Mesendoderm (in vitro differentiated cells): ENCODE results near the gene POLR1A.

Experiments used
- DNase-seq: peaks from one replicate; pipeline ENCODE4 v3.0.0; 2013
- H2AK5ac ChIP-seq: 2 replicates; pipeline ENCODE4 v1.6.1; 2013; ENCODE audit warnings: low read length, inconsistent platforms
- H2BK120ac ChIP-seq: 2 replicates; pipeline ENCODE4 v1.6.1; 2013; ENCODE audit warnings: low read depth, mild to moderate bottlenecking, low read length, moderate library complexity, mixed read lengths
- H2BK15ac ChIP-seq: replicated peaks from 2 replicates; pipeline ENCODE4 v1.6.1; 2013; ENCODE audit warnings: low read depth, mild to moderate bottlenecking, moderate library complexity
- H2BK5ac ChIP-seq: 2 replicates; pipeline ENCODE4 v1.6.1; 2013; ENCODE audit warnings: low read length, inconsistent platforms
- H3K18ac ChIP-seq: 2 replicates; pipeline ENCODE4 v1.6.1; 2013; ENCODE audit warnings: mild to moderate bottlenecking, low read length, mixed read lengths
- H3K23ac ChIP-seq: one replicate; pipeline ENCODE4 v1.6.1; 2013; ENCODE audit warnings: low read length
- H3K27ac ChIP-seq: 2 replicates; pipeline ENCODE4 v1.5.1; 2013; ENCODE audit warnings: low read depth, mild to moderate bottlenecking, inconsistent platforms, low read length, moderate library complexity
- H3K27me3 ChIP-seq: 2 replicates; pipeline ENCODE4 v1.6.1; 2013; ENCODE audit warnings: low read length, control low read depth, mild to moderate bottlenecking, inconsistent platforms; ENCODE audit not compliant: insufficient read depth, poor library complexity
- H3K36me3 ChIP-seq: 2 replicates; pipeline ENCODE4 v1.6.1; 2013; ENCODE audit warnings: low read length, inconsistent platforms; ENCODE audit not compliant: control insufficient read depth, insufficient read depth
- H3K4ac ChIP-seq: one replicate; pipeline ENCODE4 v1.6.1; 2013; ENCODE audit warnings: low read depth, mild to moderate bottlenecking, low read length, moderate library complexity
- H3K4me1 ChIP-seq: 2 replicates; pipeline ENCODE4 v1.6.1; 2013; ENCODE audit warnings: low read depth, low read length, inconsistent platforms; ENCODE audit not compliant: control insufficient read depth
- H3K4me2 ChIP-seq: 2 replicates; pipeline ENCODE4 v1.6.1; 2013; ENCODE audit warnings: low read length
- H3K4me3 ChIP-seq: 2 replicates; pipeline ENCODE4 v1.5.1; 2013; ENCODE audit warnings: mild to moderate bottlenecking, low read length
- H3K56ac ChIP-seq: one replicate; pipeline ENCODE4 v1.6.1; 2013; ENCODE audit warnings: low read length
- H3K79me1 ChIP-seq: 2 replicates; pipeline ENCODE4 v1.6.1; 2013; ENCODE audit warnings: low read length, inconsistent platforms
- H3K79me2 ChIP-seq: 2 replicates; pipeline ENCODE4 v1.6.1; 2013; ENCODE audit warnings: mild to moderate bottlenecking, low read length; ENCODE audit not compliant: control insufficient read depth, insufficient read depth
- H3K9ac ChIP-seq: 2 replicates; pipeline ENCODE4 v1.6.1; 2013; ENCODE audit warnings: low read length, inconsistent platforms
- H4K5ac ChIP-seq: one replicate; pipeline ENCODE4 v1.6.1; 2013; ENCODE audit warnings: low read length
- H4K8ac ChIP-seq: one replicate; pipeline ENCODE4 v1.6.1; 2013; ENCODE audit warnings: low read depth, mild to moderate bottlenecking, control low read depth, low read length, moderate library complexity
- WGBS: extraction: QIAGEN DNeasy Blood & Tissue Kit; methylation state at CpG from one replicate; pipeline ENCODE4 v1.1.7; 2013; ENCODE audit warnings: low lambda C conversion rate, missing lambda C conversion rate; ENCODE audit not compliant: insufficient coverage; ENCODE audit errors: extremely low coverage; 5-methylcytosine and 5-hydroxymethylcytosine counted together

POLR1A gene

DNA sequence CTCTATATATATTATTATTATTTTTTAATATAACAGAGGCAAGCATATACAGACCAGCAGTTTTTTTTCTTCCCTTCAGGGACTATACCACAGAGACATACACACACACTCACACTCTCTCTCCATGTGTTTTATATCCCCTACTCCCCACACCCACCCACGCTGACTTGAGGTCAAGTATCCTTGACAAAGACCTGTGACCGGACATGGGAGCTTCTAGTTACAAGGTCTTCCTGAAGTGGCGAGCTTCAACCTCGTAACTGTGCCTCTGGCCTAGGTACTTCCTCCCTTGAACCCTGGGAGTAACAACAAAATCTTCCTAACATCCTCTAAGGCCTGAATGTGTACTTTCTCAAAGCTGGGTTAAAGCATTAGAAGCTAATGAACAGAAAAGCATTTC, 52.5 kb downstream of the POLR1A start:
- H3K4ac ChIP-seq = no peak overlapping the region
- H3K4me2 ChIP-seq = no peak overlapping the region
- no CpG with 5 or more reads among the region's 4 CpGs for WGBS
- H3K18ac ChIP-seq = no peak overlapping the region
- no peaks in the 10 kb centered on the region for H3K27me3 ChIP-seq
- H3K36me3 ChIP-seq = peaks cover 25% of the 10 kb centered on the region
- H3K4me3 ChIP-seq = no peak overlapping the region
- no peak overlapping the region for H2BK5ac ChIP-seq
- H3K23ac ChIP-seq = no peak overlapping the region
- no peak overlapping the region for H2AK5ac ChIP-seq
- H2BK120ac ChIP-seq = no peak overlapping the region
- H3K79me1 ChIP-seq = no peaks in the 10 kb centered on the region
- no peaks in the 10 kb centered on the region for H3K4me1 ChIP-seq
- no peak overlapping the region for H3K56ac ChIP-seq
- H3K79me2 ChIP-seq = no peaks in the 10 kb centered on the region
- H2BK15ac ChIP-seq = no peak overlapping the region
- H4K5ac ChIP-seq = no peak overlapping the region
- no peak overlapping the region for H3K27ac ChIP-seq
- H3K9ac ChIP-seq = no peak overlapping the region
- no peak for DNase-seq
- no peak overlapping the region for H4K8ac ChIP-seq

DNA sequence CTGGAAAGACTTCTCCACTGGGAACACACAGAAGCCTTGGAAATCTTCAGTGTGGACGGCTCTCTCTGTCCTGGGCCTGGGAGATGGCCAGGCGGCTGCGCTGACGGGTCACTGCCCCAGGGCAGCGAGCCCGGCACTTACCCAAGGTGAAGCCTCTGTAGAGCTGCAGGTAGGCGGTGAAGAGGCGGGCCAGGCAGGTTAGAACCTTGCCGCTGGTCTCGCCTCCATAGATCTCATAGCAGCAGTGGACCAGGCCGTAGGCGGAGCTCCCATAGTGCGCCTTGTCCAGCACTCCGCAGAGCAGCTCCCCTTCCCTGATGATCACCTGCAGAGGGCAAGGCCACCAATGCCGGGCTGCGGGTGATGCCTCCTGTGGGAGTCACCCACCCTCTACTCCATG, 53.0 kb downstream of the POLR1A start:
- Histone ChIP-seq H3K4ac (no peak overlapping the region), H3K18ac (no peak overlapping the region), H2BK5ac (no peak overlapping the region), H3K4me3 (no peak overlapping the region), H3K79me2 (no peaks in the 10 kb centered on the region), H3K4me2 (no peak overlapping the region), H3K27me3 (no peaks in the 10 kb centered on the region), H3K4me1 (no peaks in the 10 kb centered on the region), H4K5ac (no peak overlapping the region), H2BK15ac (no peak overlapping the region), H2BK120ac (no peak overlapping the region), H2AK5ac (no peak overlapping the region), H3K36me3 (peaks cover 27% of the 10 kb centered on the region), H3K56ac (no peak overlapping the region), H3K27ac (no peak overlapping the region), H3K79me1 (no peaks in the 10 kb centered on the region), H3K9ac (no peak overlapping the region), H3K23ac (no peak overlapping the region), H4K8ac (no peak overlapping the region)
- DNase-seq = no peak
- no CpG with 5 or more reads among the region's 16 CpGs for WGBS

- Histone ChIP-seq H3K79me2 (no peaks in the 10 kb centered on the region), H3K4me3 (no peak overlapping the region), H3K4me2 (no peak overlapping the region), H3K27ac (no peak overlapping the region), H3K4ac (no peak overlapping the region), H3K18ac (no peak overlapping the region), H3K4me1 (no peaks in the 10 kb centered on the region), H2BK120ac (no peak overlapping the region), H3K36me3 (peaks cover 27% of the 10 kb centered on the region), H3K56ac (no peak overlapping the region), H2BK5ac (no peak overlapping the region), H3K79me1 (no peaks in the 10 kb centered on the region), H4K8ac (no peak overlapping the region), H3K9ac (no peak overlapping the region), H3K23ac (no peak overlapping the region), H4K5ac (no peak overlapping the region), H3K27me3 (no peaks in the 10 kb centered on the region), H2AK5ac (no peak overlapping the region), H2BK15ac (no peak overlapping the region)
- no CpG with 5 or more reads among the region's 6 CpGs for WGBS
- no peak for DNase-seq
Measured at GRCh38 chr2:86052265-86052664, 53.4 kb downstream of the POLR1A start.

- H3K23ac ChIP-seq = no peak overlapping the region
- no peak overlapping the region for H4K8ac ChIP-seq
- H4K5ac ChIP-seq = no peak overlapping the region
- H3K27ac ChIP-seq = no peak overlapping the region
- no peak overlapping the region for H3K18ac ChIP-seq
- H2AK5ac ChIP-seq = no peak overlapping the region
- H3K79me1 ChIP-seq = no peaks in the 10 kb centered on the region
- no peak overlapping the region for H3K4me3 ChIP-seq
- no CpG with 5 or more reads among the region's 5 CpGs for WGBS
- H3K56ac ChIP-seq = no peak overlapping the region
- no peak overlapping the region for H2BK120ac ChIP-seq
- no peaks in the 10 kb centered on the region for H3K79me2 ChIP-seq
- no peak overlapping the region for H2BK5ac ChIP-seq
- no peak overlapping the region for H3K4me2 ChIP-seq
- H3K4ac ChIP-seq = no peak overlapping the region
- H3K27me3 ChIP-seq = no peaks in the 10 kb centered on the region
- H2BK15ac ChIP-seq = no peak overlapping the region
- DNase-seq = no peak
- no peak overlapping the region for H3K9ac ChIP-seq
- H3K4me1 ChIP-seq = no peaks in the 10 kb centered on the region
- peaks cover 28% of the 10 kb centered on the region for H3K36me3 ChIP-seq
Measured at GRCh38 chr2:86050301-86050700, 55.4 kb downstream of the POLR1A start.

DNA sequence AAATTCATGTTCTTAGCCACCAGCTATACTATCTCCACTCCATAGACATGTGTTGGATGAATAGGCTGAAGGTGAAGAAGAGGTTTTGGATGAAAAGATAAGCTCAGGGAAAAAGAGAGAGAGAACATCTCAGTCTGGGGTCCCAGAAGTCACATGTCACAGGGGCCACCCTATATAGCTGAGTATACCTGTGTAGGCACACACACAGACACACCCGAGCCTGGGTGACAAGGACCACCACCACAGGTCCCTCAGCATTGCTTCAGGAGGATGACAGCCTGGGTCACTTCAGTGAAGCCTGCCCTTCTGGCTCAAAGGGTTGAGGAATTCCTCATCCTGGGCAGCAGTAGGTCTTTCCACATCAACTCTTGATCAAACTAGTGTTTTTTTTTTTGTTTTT, 56.2 kb downstream of the POLR1A start:
- no peak overlapping the region for H3K18ac ChIP-seq
- no peak overlapping the region for H3K4me2 ChIP-seq
- H3K4me1 ChIP-seq = no peaks in the 10 kb centered on the region
- no peak overlapping the region for H2BK120ac ChIP-seq
- no peaks in the 10 kb centered on the region for H3K79me1 ChIP-seq
- H3K4ac ChIP-seq = no peak overlapping the region
- H4K8ac ChIP-seq = no peak overlapping the region
- no peak overlapping the region for H2BK15ac ChIP-seq
- no peak overlapping the region for H3K4me3 ChIP-seq
- H3K23ac ChIP-seq = no peak overlapping the region
- no peak overlapping the region for H3K27ac ChIP-seq
- no peak overlapping the region for H2AK5ac ChIP-seq
- no peak overlapping the region for H3K9ac ChIP-seq
- H3K27me3 ChIP-seq = no peaks in the 10 kb centered on the region
- no peak overlapping the region for H4K5ac ChIP-seq
- no peak overlapping the region for H2BK5ac ChIP-seq
- DNase-seq = no peak
- no peaks in the 10 kb centered on the region for H3K79me2 ChIP-seq
- peaks cover 29% of the 10 kb centered on the region for H3K36me3 ChIP-seq
- no peak overlapping the region for H3K56ac ChIP-seq
- WGBS = no CpG with 5 or more reads among the region's 1 CpG

GRCh38 chr2:86048888-86049287, 56.8 kb downstream of the POLR1A start:
- no CpG with 5 or more reads among the region's 11 CpGs for WGBS
- Histone ChIP-seq H3K79me1 (no peaks in the 10 kb centered on the region), H2AK5ac (no peak overlapping the region), H3K4me1 (no peaks in the 10 kb centered on the region), H2BK15ac (no peak overlapping the region), H3K4ac (no peak overlapping the region), H3K9ac (no peak overlapping the region), H3K27ac (no peak overlapping the region), H3K18ac (no peak overlapping the region), H3K4me3 (no peak overlapping the region), H2BK120ac (no peak overlapping the region), H3K56ac (no peak overlapping the region), H4K8ac (no peak overlapping the region), H4K5ac (no peak overlapping the region), H3K36me3 (peaks cover 28% of the 10 kb centered on the region), H3K79me2 (no peaks in the 10 kb centered on the region), H3K4me2 (no peak overlapping the region), H3K27me3 (no peaks in the 10 kb centered on the region), H2BK5ac (no peak overlapping the region), H3K23ac (no peak overlapping the region)
- DNase-seq = no peak
